WERI-Rb-1 (cell line): Measurements from ENCODE around the gene AATF.

Source experiments
- DNase-seq: peaks from one replicate; pipeline ENCODE4 v3.0.0-alpha.2; 2020
- H3K27ac ChIP-seq: fragments of 250-450 bp; sonication (Bioruptor Pico); 2 replicates; pipeline ENCODE4 v1.5.1; 2020; ENCODE audit warnings: mild to moderate bottlenecking, moderate library complexity
- H3K27me3 ChIP-seq: fragments of 250-450 bp; sonication (Bioruptor Pico); 2 replicates; pipeline ENCODE4 v1.5.1; 2021; ENCODE audit warnings: mild to moderate bottlenecking, low read depth, moderate library complexity; ENCODE audit not compliant: insufficient read depth, severe bottlenecking
- H3K36me3 ChIP-seq: fragments of 250-450 bp; sonication (Bioruptor Pico); 2 replicates; pipeline ENCODE4 v1.5.1; 2020; ENCODE audit warnings: mild to moderate bottlenecking, moderate library complexity
- H3K4me3 ChIP-seq: 2 replicates; pipeline ENCODE4 v1.5.1; 2011; ENCODE audit warnings: low read depth, mild to moderate bottlenecking, control low read depth, low read length
- H3K9me3 ChIP-seq: fragments of 250-450 bp; sonication (Bioruptor Pico); 2 replicates; pipeline ENCODE4 v1.5.1; 2021; ENCODE audit warnings: mild to moderate bottlenecking, moderate library complexity; ENCODE audit not compliant: severe bottlenecking
- CTCF ChIP-seq: IDR thresholded peaks from 2 replicates; pipeline ENCODE4 v1.5.1; 2011; ENCODE audit warnings: low read depth, mild to moderate bottlenecking, control low read depth, inconsistent platforms, low read length

AATF gene

GRCh38 chr17:36999471-36999870, 50.7 kb downstream of the AATF start:
- Histone ChIP-seq H3K27me3 (no peaks in the 10 kb centered on the region), H3K36me3 (peaks cover 26% of the 10 kb centered on the region), H3K27ac (no peak overlapping the region), H3K4me3 (no peak overlapping the region), H3K9me3 (peaks cover 8% of the 10 kb centered on the region)
- DNase-seq, result no peak
- TF ChIP-seq CTCF, result no peak

- H3K36me3 ChIP-seq, result no peaks in the 10 kb centered on the region
- no peak for TF ChIP-seq CTCF
Measured at GRCh38 chr17:37016780-37017179, 68.0 kb downstream of the AATF start.

GRCh38 chr17:37017404-37017803, 68.7 kb downstream of the AATF start:
- no peaks in the 10 kb centered on the region for H3K9me3 ChIP-seq
- no peaks in the 10 kb centered on the region for H3K27me3 ChIP-seq
- DNase-seq, result no peak
- no peak for TF ChIP-seq CTCF
- no peak overlapping the region for H3K4me3 ChIP-seq
- H3K27ac ChIP-seq, result no peak overlapping the region
- no peaks in the 10 kb centered on the region for H3K36me3 ChIP-seq

More at GRCh38 chr17:37016780-37017179, 68.0 kb downstream of the AATF start:
- Histone ChIP-seq H3K27me3 (no peaks in the 10 kb centered on the region), H3K4me3 (no peak overlapping the region), H3K9me3 (no peaks in the 10 kb centered on the region), H3K27ac (no peak overlapping the region)
- DNase-seq, result no peak

- TF ChIP-seq CTCF, result no peak
- H3K36me3 ChIP-seq, result no peaks in the 10 kb centered on the region
- no peaks in the 10 kb centered on the region for H3K27me3 ChIP-seq
- H3K9me3 ChIP-seq, result no peaks in the 10 kb centered on the region
- DNase-seq, result no peak
- no peak overlapping the region for H3K27ac ChIP-seq
- H3K4me3 ChIP-seq, result no peak overlapping the region
Measured at GRCh38 chr17:37019117-37019740, 70.5 kb downstream of the AATF start.

GRCh38 chr17:37019741-37020129, 71.0 kb downstream of the AATF start:
- no peaks in the 10 kb centered on the region for H3K36me3 ChIP-seq
- no peak for TF ChIP-seq CTCF
- no peak overlapping the region for H3K27ac ChIP-seq
- H3K4me3 ChIP-seq, result no peak overlapping the region
- H3K27me3 ChIP-seq, result no peaks in the 10 kb centered on the region
- DNase-seq, result no peak
- no peaks in the 10 kb centered on the region for H3K9me3 ChIP-seq

GRCh38 chr17:37024181-37024637, 75.5 kb downstream of the AATF start:
- H3K36me3 ChIP-seq, result no peaks in the 10 kb centered on the region
- no peaks in the 10 kb centered on the region for H3K27me3 ChIP-seq
- no peak overlapping the region for H3K4me3 ChIP-seq
- no peak overlapping the region for H3K27ac ChIP-seq
- TF ChIP-seq CTCF, result no peak
- no peaks in the 10 kb centered on the region for H3K9me3 ChIP-seq
- no peak for DNase-seq
